Body of pancreas (tissue), 4 donors: ENCODE results near the gene TPRKB.

Experiments
- CTCF ChIP-seq, 7 experiments: fragments of 450-650 bp in 4 of 7; fragments of 200-600 bp in 3 of 7; sonication (generic) in 3 of 7; IDR thresholded peaks; one replicate each; pipeline ENCODE4 v1.5.1; 2016 to 2019; ENCODE audit warnings: antibody characterized with exemption in 7 of 7
- POLR2A ChIP-seq, 3 donors: fragments of 450-650 bp; IDR thresholded peaks; one replicate each; pipeline ENCODE4 v1.6.1; 2016; ENCODE audit warnings: antibody characterized with exemption in 3 of 3, mild to moderate bottlenecking in 2 of 3

GRCh38 chr2:73714091-73714490 lies 23.1 kb downstream of the TPRKB start:
- no peak for TF ChIP-seq CTCF (IDR thresholded peaks at IDR 0.05)
- TF ChIP-seq POLR2A (IDR thresholded peaks at IDR 0.05), result no peak
